CD4-positive, alpha-beta T cell (primary cell): ENCODE results near the gene FAN1. TPM values are rescaled to one million over a fixed set of nuclear protein-coding genes. Genes with fewer than 3 reads are reported as not detected.

Experiments used
- ATAC-seq: fragments of 200-7000 bp; cut with Tn5 transposase; one replicate; pipeline ENCODE4 v1.10.0; 2022; ENCODE audit warnings: mild to moderate bottlenecking; ENCODE audit not compliant: poor library complexity
- CTCF ChIA-PET: fragments of 350-600 bp; sonication (Branson Sonifier 250); formaldehyde crosslinking; loops from one replicate; lab custom pipeline; 2021; ENCODE audit warnings: antibody characterized with exemption, inconsistent platforms; lab: Charles Lee
- POLR2A ChIA-PET: fragments of 350-600 bp; sonication (Branson Sonifier 250); formaldehyde crosslinking; loops from one replicate; lab custom pipeline; 2021; ENCODE audit warnings: antibody characterized with exemption, inconsistent platforms; lab: Charles Lee
- DNase-seq, 14 experiments: peaks; one replicate each; pipeline ENCODE4 v3.0.0-alpha.2; 2013 to 2020; ENCODE audit warnings: mixed read lengths in 2 of 14
- H3K27ac ChIP-seq, 2 donors: one replicate each; pipeline versions ENCODE4 v1.5.1 to v1.7.0; 2013; ENCODE audit warnings: low read length in 2 of 2, low read depth in 1 of 2, mild to moderate bottlenecking in 1 of 2
- H3K27me3 ChIP-seq, 2 experiments: 1 replicate in 1 of 2; 2 replicates in 1 of 2; pipeline versions ENCODE4 v1.6.1 to v1.7.0; 2013; ENCODE audit warnings: low read length in 2 of 2, control low read depth in 1 of 2, mild to moderate bottlenecking in 1 of 2, moderate library complexity in 1 of 2; ENCODE audit not compliant: insufficient read depth in 2 of 2, control insufficient read depth in 1 of 2
- H3K36me3 ChIP-seq: one replicate; pipeline ENCODE4 v1.6.1; 2013; ENCODE audit warnings: low read length, control low read depth; ENCODE audit not compliant: insufficient read depth
- H3K4me1 ChIP-seq: one replicate; pipeline ENCODE4 v1.6.1; 2013; ENCODE audit warnings: low read length, control low read depth; ENCODE audit not compliant: insufficient read depth
- H3K4me3 ChIP-seq: one replicate; pipeline ENCODE4 v1.5.1; 2013; ENCODE audit warnings: mild to moderate bottlenecking, low read length, moderate library complexity
- H3K9me3 ChIP-seq, 2 experiments: 1 replicate in 1 of 2; 2 replicates in 1 of 2; pipeline versions ENCODE4 v1.6.1 to v1.7.0; 2013; ENCODE audit warnings: low read length in 2 of 2, mild to moderate bottlenecking in 2 of 2, control low read depth in 1 of 2, moderate library complexity in 1 of 2; ENCODE audit not compliant: control insufficient read depth in 1 of 2, insufficient read depth in 1 of 2
- H3K27ac Mint-ChIP-seq: one replicate; pipeline ENCODE4 v1.8.0; 2020; ENCODE audit warnings: mixed read lengths
- H3K27me3 Mint-ChIP-seq: one replicate; pipeline ENCODE4 v1.8.0; 2021; ENCODE audit warnings: mixed read lengths
- H3K36me3 Mint-ChIP-seq: one replicate; pipeline ENCODE4 v1.8.0; 2021; ENCODE audit warnings: low read depth, mixed read lengths
- H3K4me1 Mint-ChIP-seq: one replicate; pipeline ENCODE4 v1.8.0; 2021; ENCODE audit warnings: low read depth, mixed read lengths
- H3K4me3 Mint-ChIP-seq: one replicate; pipeline ENCODE4 v1.8.0; 2020; ENCODE audit warnings: mild to moderate bottlenecking, mixed read lengths
- H3K9me3 Mint-ChIP-seq: one replicate; pipeline ENCODE4 v1.8.0; 2020; ENCODE audit warnings: mixed read lengths
- CTCF ChIP-seq: fragments of 200-600 bp; IDR thresholded peaks from one replicate; pipeline ENCODE4 v1.8.0; 2022; ENCODE audit warnings: antibody characterized with exemption, mild to moderate bottlenecking
- intact Hi-C, 2 experiments: fragments of 100-400 bp; cut with DNase I in 1 of 2; cut with micrococcal nuclease in 1 of 2; formaldehyde crosslinking; loops; one replicate each; pipeline versions ENCODE4 v1.15.1 to v1.9.0; 2023 to 2025; cut with DNase I, micrococcal nuclease
- total RNA-seq, 174 experiments: library from RNA in 2 of 174; stranded (reverse) in 2 of 174; gene quantifications; one replicate each; pipeline ENCODE4 v1.2.3 and lab custom pipeline; 2021 to 2026

FAN1 gene
- total RNA-seq, 2 experiments from 2014 or later = 15.3 to 15.9 TPM

- H3K27ac ChIP-seq = no peak overlapping the region
- CTCF ChIA-PET = no interaction called here
- H3K27me3 Mint-ChIP-seq = no peaks in the 10 kb centered on the region
- intact Hi-C loops = loop anchor here in 1 of 2 experiments (2.0 to 10.0 kb wide), 2 partner anchors 15 to 259 kb away; no protein-coding TSS in a partner anchor
- TF ChIP-seq CTCF = no peak
- H3K4me1 Mint-ChIP-seq = no peaks in the 10 kb centered on the region
- H3K27ac Mint-ChIP-seq = no peak overlapping the region
- H3K4me3 ChIP-seq = no peak overlapping the region
- ATAC-seq (no peak), DNase-seq (no peak)
- peaks cover 89% of the 10 kb centered on the region for H3K36me3 Mint-ChIP-seq
- H3K4me3 Mint-ChIP-seq = no peak overlapping the region
- H3K36me3 ChIP-seq = peaks cover 80% of the 10 kb centered on the region
- no peaks in the 10 kb centered on the region for H3K9me3 ChIP-seq
- H3K27me3 ChIP-seq = no peaks in the 10 kb centered on the region
- POLR2A ChIA-PET = no interaction called here
- no peaks in the 10 kb centered on the region for H3K9me3 Mint-ChIP-seq
- H3K4me1 ChIP-seq = no peaks in the 10 kb centered on the region
Measured at GRCh38 chr15:30923429-30923828, 19.7 kb downstream of the FAN1 start.

DNA sequence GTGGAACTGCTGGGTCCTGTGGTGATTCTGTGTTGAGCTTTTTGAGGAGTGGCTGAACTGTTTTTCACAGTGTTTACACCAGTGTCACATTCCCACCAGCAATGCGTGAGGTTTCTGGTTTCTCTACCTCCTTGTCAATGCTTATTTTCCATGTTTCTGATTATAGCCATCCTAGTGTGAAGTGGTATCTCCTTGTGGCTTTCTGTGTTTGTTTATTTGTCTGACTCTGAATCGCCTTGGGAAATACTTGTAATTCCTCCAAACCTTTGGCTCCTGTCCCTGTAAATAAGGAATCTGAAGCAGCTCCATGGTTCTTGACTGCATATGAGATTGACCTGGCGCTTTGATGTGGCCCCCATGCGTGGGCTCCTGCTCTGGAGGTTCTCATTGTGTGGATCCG lies 20.6 kb downstream of the FAN1 start:
- no peak overlapping the region for H3K4me3 Mint-ChIP-seq
- no peaks in the 10 kb centered on the region for H3K4me1 ChIP-seq
- ATAC-seq (no peak), DNase-seq (no peak)
- no peaks in the 10 kb centered on the region for H3K9me3 Mint-ChIP-seq
- H3K4me1 Mint-ChIP-seq = no peaks in the 10 kb centered on the region
- intact Hi-C loops = loop anchor here in 1 of 2 experiments (10.0 kb wide), 1 partner anchor 260 kb away; no protein-coding TSS in a partner anchor
- H3K36me3 ChIP-seq = peaks cover 83% of the 10 kb centered on the region
- H3K4me3 ChIP-seq = no peak overlapping the region
- H3K36me3 Mint-ChIP-seq = peaks cover 91% of the 10 kb centered on the region
- no peaks in the 10 kb centered on the region for H3K9me3 ChIP-seq
- H3K27ac Mint-ChIP-seq = no peak overlapping the region
- TF ChIP-seq CTCF = no peak
- POLR2A ChIA-PET = no interaction called here
- no peaks in the 10 kb centered on the region for H3K27me3 Mint-ChIP-seq
- H3K27me3 ChIP-seq = no peaks in the 10 kb centered on the region
- CTCF ChIA-PET = no interaction called here
- H3K27ac ChIP-seq = no peak overlapping the region

GRCh38 chr15:30925686-30926085 lies 22.0 kb downstream of the FAN1 start:
- ATAC-seq = no peak
- Mint-ChIP-seq H3K27me3 (no peaks in the 10 kb centered on the region), H3K4me1 (no peaks in the 10 kb centered on the region), H3K9me3 (no peaks in the 10 kb centered on the region), H3K4me3 (no peak overlapping the region), H3K27ac (no peak overlapping the region), H3K36me3 (peaks cover 89% of the 10 kb centered on the region)
- Histone ChIP-seq H3K9me3 (no peaks in the 10 kb centered on the region), H3K27ac (no peak overlapping the region), H3K4me3 (no peak overlapping the region), H3K27me3 (no peaks in the 10 kb centered on the region), H3K36me3 (peaks cover 80% of the 10 kb centered on the region), H3K4me1 (no peaks in the 10 kb centered on the region)
- TF ChIP-seq CTCF = no peak
- ChIA-PET CTCF (no interaction called here), POLR2A (no interaction called here)
- no peak for DNase-seq
- intact Hi-C loops = loop anchor here in 1 of 2 experiments (10.0 kb wide), 1 partner anchor 261 kb away; no protein-coding TSS in a partner anchor
